HEK293 (cell line): ENCODE measurements around the gene CSNK1A1.

Source experiments
- CTCF ChIA-PET: fragments of 350-600 bp; formaldehyde crosslinking; extraction: SDS; loops from one replicate; lab custom pipeline; 2021; ENCODE audit warnings: antibody characterized with exemption; lab: Yijun Ruan, JAX
- POLR2A ChIA-PET: fragments of 300-600 bp; formaldehyde crosslinking; extraction: SDS; loops from one replicate; lab custom pipeline; 2020; ENCODE audit warnings: antibody characterized with exemption, inconsistent platforms; lab: Yijun Ruan, JAX
- H3K27ac ChIP-seq: fragments of 200-500 bp; sonication (Bioruptor generic); 2 replicates; pipeline ENCODE4 v1.5.1; 2014; ENCODE audit warnings: low read depth, low read length, control low read depth, inconsistent platforms; ENCODE audit errors: extremely low read depth
- H3K36me3 ChIP-seq, 2 experiments: fragments of 200-500 bp in 1 of 2; sonication (Bioruptor generic) in 1 of 2; 1 replicate in 1 of 2; 2 replicates in 1 of 2; pipeline ENCODE4 v1.5.1; 2014 to 2017; ENCODE audit warnings: inconsistent platforms in 2 of 2, low read length in 2 of 2; ENCODE audit not compliant: control insufficient read depth in 2 of 2, insufficient read depth in 1 of 2
- H3K4me1 ChIP-seq: fragments of 200-500 bp; sonication (Bioruptor generic); 2 replicates; pipeline ENCODE4 v1.5.1; 2014; ENCODE audit warnings: mild to moderate bottlenecking, low read length, inconsistent platforms; ENCODE audit not compliant: control insufficient read depth, insufficient read depth
- H3K4me3 ChIP-seq: 2 replicates; pipeline ENCODE4 v1.5.1; 2011; ENCODE audit warnings: low read depth, mild to moderate bottlenecking, control low read depth, low read length, moderate library complexity
- H3K9me3 ChIP-seq: fragments of 200-500 bp; sonication (Bioruptor generic); 2 replicates; pipeline ENCODE4 v1.5.1; 2014; ENCODE audit warnings: low read depth, low read length, inconsistent platforms; ENCODE audit not compliant: control insufficient read depth, insufficient read depth
- REPIN1 ChIP-seq: fragments of 450-650 bp; formaldehyde crosslinking; IDR thresholded peaks from 2 replicates; pipeline ENCODE4 v1.5.1; 2017; ENCODE audit warnings: missing biosample characterization, missing genetic modification characterization, low read depth
- ZBTB11 ChIP-seq: fragments of 450-650 bp; formaldehyde crosslinking; conservative IDR thresholded peaks from 2 replicates; pipeline ENCODE4 v1.5.1; 2016; ENCODE audit warnings: low read depth, missing biosample characterization, missing genetic modification characterization
- ZBTB48 ChIP-seq: fragments of 450-650 bp; formaldehyde crosslinking; IDR thresholded peaks from 2 replicates; pipeline ENCODE4 v1.5.1; 2016; ENCODE audit warnings: missing biosample characterization, missing genetic modification characterization
- ZFP41 ChIP-seq: fragments of 450-650 bp; formaldehyde crosslinking; IDR thresholded peaks from 2 replicates; pipeline ENCODE4 v1.5.1; 2016; ENCODE audit warnings: missing biosample characterization, missing genetic modification characterization, borderline replicate concordance
- ZNF274 ChIP-seq, 2 experiments: fragments of 200-500 bp in 1 of 2; fragments of 450-650 bp in 1 of 2; sonication (Bioruptor generic) in 1 of 2; formaldehyde crosslinking in 1 of 2; IDR thresholded peaks; 2 replicates each; pipeline versions ENCODE4 v1.5.1 to v1.6.1; 2014 to 2016; ENCODE audit warnings: borderline replicate concordance in 1 of 2, inconsistent platforms in 1 of 2, low read length in 1 of 2, missing biosample characterization in 1 of 2, missing genetic modification characterization in 1 of 2
- ZNF302 ChIP-seq: fragments of 450-650 bp; formaldehyde crosslinking; IDR thresholded peaks from 2 replicates; pipeline ENCODE4 v1.5.1; 2016; ENCODE audit warnings: missing biosample characterization, missing genetic modification characterization, low read depth
- ZNF362 ChIP-seq: fragments of 450-650 bp; formaldehyde crosslinking; IDR thresholded peaks from 2 replicates; pipeline ENCODE4 v1.5.1; 2016; ENCODE audit warnings: missing biosample characterization, missing genetic modification characterization
- ZNF426 ChIP-seq: fragments of 450-650 bp; formaldehyde crosslinking; IDR thresholded peaks from 2 replicates; pipeline ENCODE4 v1.5.1; 2017; ENCODE audit warnings: missing biosample characterization, missing genetic modification characterization, mild to moderate bottlenecking, inconsistent platforms, moderate library complexity
- ZNF449 ChIP-seq: fragments of 450-650 bp; formaldehyde crosslinking; IDR thresholded peaks from 2 replicates; pipeline ENCODE4 v1.5.1; 2017; ENCODE audit warnings: missing biosample characterization, mild to moderate bottlenecking, missing genetic modification characterization, moderate library complexity
- ZNF555 ChIP-seq: fragments of 450-650 bp; formaldehyde crosslinking; conservative IDR thresholded peaks from 2 replicates; pipeline ENCODE4 v1.5.1; 2017; ENCODE audit warnings: missing biosample characterization, mild to moderate bottlenecking, missing genetic modification characterization, inconsistent platforms
- ZNF580 ChIP-seq: fragments of 450-650 bp; formaldehyde crosslinking; IDR thresholded peaks from 2 replicates; pipeline ENCODE4 v1.5.1; 2016; ENCODE audit warnings: missing biosample characterization, missing genetic modification characterization
- ZXDB ChIP-seq: fragments of 450-650 bp; formaldehyde crosslinking; IDR thresholded peaks from 2 replicates; pipeline ENCODE4 v1.5.1; 2016; ENCODE audit warnings: missing biosample characterization, missing genetic modification characterization

Gene CSNK1A1

GRCh38 chr5:149552553-149553160, 1.4 kb upstream of the CSNK1A1 start:
- Histone ChIP-seq H3K9me3 (no peaks in the 10 kb centered on the region), H3K27ac (no peak overlapping the region), H3K36me3 (peaks cover 14 to 29% of the 10 kb centered on the region in 2 experiments), H3K4me1 (peaks cover 6% of the 10 kb centered on the region; the same call in 1 of the 2 replicates), H3K4me3 (no peak overlapping the region)
- ChIA-PET CTCF (interaction anchor here (0.7 to 2.2 kb wide), 12 partner anchors 8 to 784 kb away, joined by 3 to 13 read pairs (median 7); no protein-coding TSS in a partner anchor), POLR2A (interaction anchor here (1.2 to 2.0 kb wide), 2 partner anchors 13 to 195 kb away, joined by 3 to 7 read pairs; partner anchors contain the start of gene PCYOX1L)
- TF ChIP-seq ZXDB = no peak
- TF ChIP-seq ZBTB48 (tag by site-specific recombination) = no peak
- no peak for TF ChIP-seq ZNF555 (tag by site-specific recombination)
- TF ChIP-seq ZNF274 (IDR thresholded peaks at IDR 0.05; ENCODE audit: low read length) = no peak
- no peak for TF ChIP-seq ZNF274 (tag by site-specific recombination; IDR thresholded peaks at IDR 0.05; ENCODE audit: borderline replicate concordance)
- TF ChIP-seq ZNF449 (tag by site-specific recombination) = peak; percentile 99

- peaks cover 8% of the 10 kb centered on the region for H3K4me1 ChIP-seq
- peaks cover 14 to 35% of the 10 kb centered on the region in 2 experiments for H3K36me3 ChIP-seq
- TF ChIP-seq ZNF302 (tag by site-specific recombination) (no peak), ZNF580 (tag by site-specific recombination) (no peak), ZNF362 (tag by site-specific recombination) (peak; percentile 81), ZNF426 (tag by site-specific recombination) (0 out of 2 replicates have a peak, but pooled peaks have one; percentile 1), ZBTB11 (tag by site-specific recombination) (no peak), REPIN1 (tag by site-specific recombination) (no peak), ZFP41 (tag by site-specific recombination) (no peak)
- ChIA-PET CTCF (interaction anchor here (0.6 to 2.2 kb wide), 23 partner anchors 8 to 785 kb away, joined by 3 to 13 read pairs (median 4); no protein-coding TSS in a partner anchor), POLR2A (interaction anchor here (0.8 to 4.5 kb wide), 16 partner anchors 9 to 231 kb away, joined by 3 to 33 read pairs (median 5); partner anchors contain the start of genes ARHGEF37 and PCYOX1L)
- no peaks in the 10 kb centered on the region for H3K9me3 ChIP-seq
- peak overlapping the region; percentile 97 for H3K27ac ChIP-seq
- peak overlapping the region; percentile 75 for H3K4me3 ChIP-seq
Measured at GRCh38 chr5:149552038-149552494, 827 bp upstream of the CSNK1A1 start.
